PC-9 (cell line): ENCODE data around the gene CPA4. TPM values are rescaled to one million over a fixed set of nuclear protein-coding genes. Genes with fewer than 3 reads are reported as not detected.

Experiments
- BruUV-seq: library from RNA; stranded (reverse); fragments of 400-500 nt; replicated peaks from 2 replicates; lab custom pipeline; 2021; lab: Mats Ljungman, UMichigan
- CTCF ChIA-PET: fragments of 300-600 bp; sonication (Branson Sonifier 250); formaldehyde crosslinking; loops from one replicate; lab custom pipeline; 2022; ENCODE audit warnings: antibody characterized with exemption; lab: Charles Lee
- POLR2A ChIA-PET: fragments of 300-600 bp; sonication (Branson Sonifier 250); formaldehyde crosslinking; loops from one replicate; lab custom pipeline; 2022; ENCODE audit warnings: antibody characterized with exemption; ENCODE audit not compliant: unreplicated experiment; lab: Charles Lee
- DNase-seq, 2 experiments: peaks; one replicate each; pipeline versions ENCODE4 v3.0.0 to v3.0.0-alpha.2; 2015 to 2022; ENCODE audit warnings: mixed read lengths in 1 of 2
- H2AFZ ChIP-seq: fragments of 200-600 bp; sonication (generic); 2 replicates; pipeline ENCODE4 v1.8.1; 2017; ENCODE audit warnings: antibody characterized with exemption
- H3F3A ChIP-seq: fragments of 200-600 bp; sonication (generic); 2 replicates; pipeline ENCODE4 v1.8.1; 2017; ENCODE audit warnings: antibody characterized with exemption, mild to moderate bottlenecking, low read depth; ENCODE audit not compliant: insufficient read depth
- H3K27ac ChIP-seq: fragments of 200-600 bp; sonication (generic); 2 replicates; pipeline ENCODE4 v1.6.1; 2016; ENCODE audit warnings: mixed run types
- H3K27me3 ChIP-seq: fragments of 200-600 bp; sonication (generic); 2 replicates; pipeline ENCODE4 v1.6.1; 2016; ENCODE audit warnings: low read depth, mixed run types; ENCODE audit not compliant: insufficient read depth
- H3K36me3 ChIP-seq: fragments of 200-600 bp; sonication (generic); 2 replicates; pipeline ENCODE4 v1.6.1; 2016; ENCODE audit warnings: low read depth, mixed run types
- H3K4me1 ChIP-seq: fragments of 200-600 bp; sonication (generic); replicated peaks from 2 replicates; pipeline ENCODE4 v1.6.1; 2016; ENCODE audit warnings: mixed run types; ENCODE audit not compliant: insufficient read depth
- H3K4me2 ChIP-seq: fragments of 200-600 bp; sonication (generic); 2 replicates; pipeline ENCODE4 v1.6.1; 2017; ENCODE audit warnings: mixed run types
- H3K4me3 ChIP-seq: fragments of 200-600 bp; sonication (generic); 2 replicates; pipeline ENCODE4 v1.6.1; 2016; ENCODE audit warnings: mixed run types
- H3K79me2 ChIP-seq: fragments of 200-600 bp; sonication (generic); 2 replicates; pipeline ENCODE4 v1.6.1; 2017; ENCODE audit warnings: low read depth, mixed run types
- H3K9me2 ChIP-seq: fragments of 200-600 bp; sonication (generic); 2 replicates; pipeline ENCODE4 v1.8.1; 2017; ENCODE audit warnings: mild to moderate bottlenecking; ENCODE audit not compliant: insufficient read depth
- H3K9me3 ChIP-seq: fragments of 200-600 bp; sonication (generic); 2 replicates; pipeline ENCODE4 v1.8.1; 2016; ENCODE audit warnings: low read depth; ENCODE audit not compliant: insufficient read depth
- H4K20me1 ChIP-seq: fragments of 200-600 bp; sonication (generic); 2 replicates; pipeline ENCODE4 v1.8.1; 2017; ENCODE audit not compliant: insufficient read depth
- CTCF ChIP-seq: fragments of 200-600 bp; sonication (generic); conservative IDR thresholded peaks from 2 replicates; pipeline ENCODE4 v1.6.1; 2017; ENCODE audit warnings: mixed run types, antibody characterized with exemption, mild to moderate bottlenecking, moderate library complexity
- EZH2 ChIP-seq: fragments of 200-600 bp; sonication (generic); IDR thresholded peaks from 2 replicates; pipeline ENCODE4 v1.8.0; 2017; ENCODE audit warnings: antibody characterized with exemption, low read depth
- intact Hi-C: fragments of 100-400 bp; cut with micrococcal nuclease; formaldehyde crosslinking; loops from one replicate; pipeline ENCODE4 v1.10.0; 2022; ENCODE audit not compliant: unreplicated experiment
- total RNA-seq: library from RNA; stranded (reverse); gene quantifications from 2 replicates; pipeline ENCODE4 v1.2.3, GENCODE V29; 2021

CPA4 gene
- total RNA-seq, 1 experiment from 2014 or later, result 9.8 TPM

DNA sequence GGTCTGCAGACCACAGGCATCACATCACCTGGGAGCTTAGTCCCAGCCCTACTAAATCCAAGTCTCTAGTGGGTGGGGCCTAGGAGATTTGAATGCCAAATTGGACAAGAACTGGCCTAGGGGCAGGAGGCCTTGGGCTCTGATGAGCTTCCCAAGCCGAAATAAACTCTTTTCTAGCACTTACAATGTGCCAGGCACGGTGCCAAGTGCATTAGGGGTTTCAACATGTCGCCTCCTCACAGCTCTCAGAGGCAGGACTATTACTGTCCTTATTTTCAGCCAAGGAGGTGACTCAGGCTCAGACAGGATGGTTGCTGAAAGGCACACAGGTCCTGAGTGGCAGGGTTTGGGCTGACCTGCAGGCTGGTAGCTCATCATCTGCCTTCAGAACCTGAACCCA, 78.1 kb downstream of the CPA4 start:
- no peak for DNase-seq
- BruUV-seq, result no TSS peak
- Histone ChIP-seq H3K9me3 (no peaks in the 10 kb centered on the region), H3K4me2 (no peak overlapping the region), H4K20me1 (no peaks in the 10 kb centered on the region), H2AFZ (no peak overlapping the region), H3K27ac (no peak overlapping the region), H3K9me2 (no peaks in the 10 kb centered on the region), H3K4me1 (peaks cover 21% of the 10 kb centered on the region), H3K36me3 (no peaks in the 10 kb centered on the region), H3K4me3 (no peak overlapping the region), H3K79me2 (no peaks in the 10 kb centered on the region), H3K27me3 (no peaks in the 10 kb centered on the region), H3F3A (peaks cover 6% of the 10 kb centered on the region; the same call in 1 of the 2 replicates)
- intact Hi-C loops, result no loop called here
- no peak for TF ChIP-seq CTCF
- TF ChIP-seq EZH2, result no peak
- ChIA-PET POLR2A (interaction anchor here (0.7 kb wide), 1 partner anchor 1291 kb away, joined by 5 read pairs; no protein-coding TSS in a partner anchor), CTCF (no interaction called here)

DNA sequence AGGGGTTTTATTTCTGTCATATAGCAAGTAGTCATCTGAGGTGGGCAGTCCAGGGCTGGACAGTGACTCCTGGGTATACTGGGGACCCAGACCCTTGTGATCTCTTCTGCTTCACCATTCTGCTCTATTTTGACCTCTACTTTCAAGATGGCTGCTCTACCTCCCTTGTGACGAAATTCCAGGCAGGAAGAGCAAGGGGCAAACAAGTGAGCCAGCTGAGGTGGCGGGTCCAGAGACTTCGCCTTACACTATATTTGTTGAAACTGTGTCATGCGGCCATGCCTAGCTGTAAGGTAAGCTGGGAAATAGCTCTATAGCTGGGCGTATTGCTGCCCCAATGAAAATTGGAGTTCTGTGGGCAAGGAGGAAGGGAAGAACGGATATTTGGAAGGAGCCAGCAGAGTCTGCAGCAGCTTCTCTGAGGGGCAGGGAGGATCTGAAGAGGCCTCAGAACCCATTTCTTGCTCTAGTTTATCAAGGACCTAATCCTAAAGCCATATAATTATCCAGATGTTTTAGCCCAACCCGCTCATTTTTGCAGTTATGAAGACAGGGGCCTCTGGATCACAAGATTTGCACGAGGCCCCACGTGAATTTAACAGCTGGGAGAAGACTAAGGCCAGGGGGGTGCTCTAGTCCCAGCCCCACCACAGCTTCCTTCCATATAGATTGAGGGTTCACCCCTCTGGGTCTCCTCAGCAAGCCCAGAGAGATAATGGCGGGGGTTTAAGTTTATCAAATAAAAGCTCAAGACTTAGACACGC, 79.6 kb downstream of the CPA4 start:
- Histone ChIP-seq H3K4me1 (peaks cover 13% of the 10 kb centered on the region), H3F3A (peaks cover 6% of the 10 kb centered on the region; the same call in 1 of the 2 replicates), H3K9me3 (no peaks in the 10 kb centered on the region), H3K27me3 (no peaks in the 10 kb centered on the region), H4K20me1 (no peaks in the 10 kb centered on the region), H2AFZ (no peak overlapping the region), H3K4me3 (no peak overlapping the region), H3K4me2 (no peak overlapping the region), H3K79me2 (no peaks in the 10 kb centered on the region), H3K9me2 (no peaks in the 10 kb centered on the region), H3K27ac (no peak overlapping the region), H3K36me3 (no peaks in the 10 kb centered on the region)
- ChIA-PET CTCF (interaction anchor here (0.7 kb wide), 1 partner anchor 22 kb away, joined by 3 read pairs; no protein-coding TSS in a partner anchor), POLR2A (interaction anchor here (0.7 kb wide), 1 partner anchor 88 kb away, joined by 5 read pairs; no protein-coding TSS in a partner anchor)
- TF ChIP-seq EZH2 (no peak), CTCF (no peak)
- no peak for DNase-seq
- intact Hi-C loops, result no loop called here
- no TSS peak for BruUV-seq

Other genes with a start within 250 kb of the CPA4 start
- gene ZC3HC1, start 241.8 kb upstream of the CPA4 start, total RNA-seq, result 21.6 and 25.7 TPM in 2 replicates
- 46.4 and 47.0 TPM in 2 replicates for gene KLHDC10, start 222.6 kb upstream of the CPA4 start, total RNA-seq
- gene TMEM209, start 87.8 kb upstream of the CPA4 start, total RNA-seq, result 20.0 and 30.8 TPM in 2 replicates
- gene SSMEM1, start 85.3 kb upstream of the CPA4 start, total RNA-seq, result not detected in 2 replicates
- not detected in 2 replicates for gene CPA2, start 26.3 kb upstream of the CPA4 start, total RNA-seq
- gene CPA5, start 51.7 kb downstream of the CPA4 start, total RNA-seq, result not detected in 2 replicates
- not detected in 2 replicates for gene CPA1, start 87.3 kb downstream of the CPA4 start, total RNA-seq
- gene CEP41, start 147.9 kb downstream of the CPA4 start, total RNA-seq, result 16.3 and 18.0 TPM in 2 replicates
- 41.7 and 76.9 TPM in 2 replicates for gene MEST, start 198.9 kb downstream of the CPA4 start, total RNA-seq